GM06990 (cell line): Measurements from ENCODE around the gene CRYGS.
"Not testable (repeated sequence)": the region's sequence is repeated elsewhere in the genome, so short reads cannot be mapped to it uniquely, and the experiment has no call there.

Experiments used
- DNase-seq: peaks from one replicate; pipeline ENCODE4 v3.0.0-alpha.2; 2011; ENCODE audit not compliant: insufficient read length; ENCODE audit errors: extremely low read depth
- H3K27me3 ChIP-seq: replicated peaks from 2 replicates; pipeline ENCODE4 v1.6.0; 2011; ENCODE audit warnings: low read length; ENCODE audit not compliant: control insufficient read depth, insufficient read depth
- H3K36me3 ChIP-seq: 2 replicates; pipeline ENCODE4 v1.5.1; 2011; ENCODE audit warnings: low read length; ENCODE audit not compliant: control insufficient read depth, insufficient read depth
- H3K4me3 ChIP-seq: replicated peaks from 2 replicates; pipeline ENCODE4 v1.5.1; 2011; ENCODE audit warnings: low read depth, mild to moderate bottlenecking, control low read depth, low read length
- TF ChIP-seq, protein P1 (sequence below): IDR thresholded peaks from 2 replicates; pipeline ENCODE4 v1.5.1; 2011; ENCODE audit warnings: low read length, control low read depth, mild to moderate bottlenecking, inconsistent platforms; ENCODE audit not compliant: insufficient read depth, poor library complexity, severe bottlenecking

CRYGS gene

DNA sequence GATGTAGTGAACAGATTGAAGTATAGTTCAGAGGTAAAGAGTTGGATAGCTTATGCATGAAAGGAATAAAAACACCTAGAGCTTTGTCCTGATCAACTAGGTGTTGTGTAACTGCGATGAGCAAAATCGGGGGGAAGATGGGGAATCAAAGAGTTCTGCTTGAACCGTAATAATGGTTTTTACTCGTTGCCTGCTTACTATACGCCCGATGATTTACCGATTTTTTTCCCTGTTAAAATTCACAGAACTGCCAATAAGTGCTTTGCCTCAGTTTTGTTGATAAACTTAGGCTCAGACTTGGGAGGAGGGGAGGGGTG lies 25.6 kb upstream of the CRYGS start:
- H3K27me3 ChIP-seq: no peaks in the 10 kb centered on the region
- no peak for DNase-seq
- TF ChIP-seq, protein P1, sequence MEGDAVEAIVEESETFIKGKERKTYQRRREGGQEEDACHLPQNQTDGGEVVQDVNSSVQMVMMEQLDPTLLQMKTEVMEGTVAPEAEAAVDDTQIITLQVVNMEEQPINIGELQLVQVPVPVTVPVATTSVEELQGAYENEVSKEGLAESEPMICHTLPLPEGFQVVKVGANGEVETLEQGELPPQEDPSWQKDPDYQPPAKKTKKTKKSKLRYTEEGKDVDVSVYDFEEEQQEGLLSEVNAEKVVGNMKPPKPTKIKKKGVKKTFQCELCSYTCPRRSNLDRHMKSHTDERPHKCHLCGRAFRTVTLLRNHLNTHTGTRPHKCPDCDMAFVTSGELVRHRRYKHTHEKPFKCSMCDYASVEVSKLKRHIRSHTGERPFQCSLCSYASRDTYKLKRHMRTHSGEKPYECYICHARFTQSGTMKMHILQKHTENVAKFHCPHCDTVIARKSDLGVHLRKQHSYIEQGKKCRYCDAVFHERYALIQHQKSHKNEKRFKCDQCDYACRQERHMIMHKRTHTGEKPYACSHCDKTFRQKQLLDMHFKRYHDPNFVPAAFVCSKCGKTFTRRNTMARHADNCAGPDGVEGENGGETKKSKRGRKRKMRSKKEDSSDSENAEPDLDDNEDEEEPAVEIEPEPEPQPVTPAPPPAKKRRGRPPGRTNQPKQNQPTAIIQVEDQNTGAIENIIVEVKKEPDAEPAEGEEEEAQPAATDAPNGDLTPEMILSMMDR: no peak
- H3K4me3 ChIP-seq: peak overlapping the region; percentile 93
- H3K36me3 ChIP-seq: peaks cover 2% of the 10 kb centered on the region; the same call in 1 of the 2 replicates

DNA sequence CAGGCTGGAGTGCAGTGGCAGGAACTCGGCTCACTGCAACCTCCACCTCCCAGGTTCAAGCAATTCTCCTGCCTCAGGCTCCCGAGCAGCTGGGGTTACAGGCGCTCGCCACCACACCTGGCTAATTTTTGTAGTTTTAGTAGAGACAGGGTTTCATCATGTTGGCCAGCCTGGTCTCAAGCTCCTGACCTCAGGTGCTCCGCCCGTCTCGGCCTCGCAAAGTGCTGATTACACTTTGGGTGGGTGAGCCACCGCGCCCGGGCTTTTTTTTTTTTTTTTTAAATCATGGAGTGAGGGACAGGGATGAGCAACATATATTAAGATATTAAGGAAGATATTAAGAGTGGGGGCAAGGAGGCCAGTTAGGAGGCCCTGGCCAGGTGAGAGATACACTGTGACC lies 25.2 kb upstream of the CRYGS start:
- H3K27me3 ChIP-seq, DNase-seq: not testable (repeated sequence)
- peak overlapping the region; percentile 93 for H3K4me3 ChIP-seq

DNA sequence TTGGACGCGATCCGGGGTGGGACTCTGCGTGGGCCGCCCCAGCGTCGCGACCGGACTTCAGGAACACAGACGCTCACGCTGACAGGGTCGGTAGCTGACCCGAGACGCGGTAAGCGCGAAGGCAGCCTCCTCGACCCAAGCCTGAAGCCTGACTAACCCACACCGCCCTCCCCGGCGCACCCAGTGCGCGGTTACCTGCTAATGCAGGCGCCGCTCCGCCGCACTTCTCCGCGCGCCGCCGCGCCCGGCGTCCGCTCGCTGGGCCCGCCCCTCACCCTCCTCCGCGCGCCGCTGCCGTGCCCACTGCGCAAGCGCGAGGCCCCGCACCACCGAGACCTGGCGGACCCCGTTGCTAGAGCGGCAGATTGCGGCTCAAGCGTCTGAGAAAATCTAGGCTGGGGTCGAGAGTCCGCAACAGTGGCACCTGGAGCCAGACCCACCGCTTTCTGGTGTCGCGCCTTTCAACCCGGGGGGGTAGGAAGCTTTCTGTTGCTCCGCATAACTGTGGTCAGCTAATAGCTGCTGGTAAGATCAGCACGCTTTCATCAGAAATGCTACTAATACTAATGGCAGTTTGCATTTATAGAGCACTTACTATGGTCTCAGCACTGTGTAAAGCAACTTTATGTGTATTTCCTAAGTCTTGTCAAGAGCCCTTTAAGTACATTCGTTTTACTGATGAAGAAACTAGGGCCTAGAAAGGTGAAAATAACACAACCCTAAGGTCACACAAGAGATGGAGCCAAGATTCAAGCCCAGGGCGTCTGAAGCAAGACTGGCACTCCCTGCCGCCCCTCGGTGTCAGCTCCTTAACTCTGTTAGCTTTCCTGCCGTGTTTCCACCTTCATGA lies 23.1 kb upstream of the CRYGS start, which contains the start of gene TBCCD1:
Gene TBCCD1, minus strand, starts transcription at position 268 of the 850 bp plus-strand sequence. CDS start 3,010 bp downstream, outside the sequence.
- TF ChIP-seq, protein P1: no peak
- DNase-seq: peak; percentile 98
- peak within 1 kb of the TSS; percentile 93 for H3K4me3 ChIP-seq
- no peaks in the 10 kb centered on the region for H3K36me3 ChIP-seq
- H3K27me3 ChIP-seq: no peaks in the 10 kb centered on the region

More for the DNA sequence above, 25.2 kb upstream of the CRYGS start:
- H3K36me3 ChIP-seq: not testable (repeated sequence)

DNA sequence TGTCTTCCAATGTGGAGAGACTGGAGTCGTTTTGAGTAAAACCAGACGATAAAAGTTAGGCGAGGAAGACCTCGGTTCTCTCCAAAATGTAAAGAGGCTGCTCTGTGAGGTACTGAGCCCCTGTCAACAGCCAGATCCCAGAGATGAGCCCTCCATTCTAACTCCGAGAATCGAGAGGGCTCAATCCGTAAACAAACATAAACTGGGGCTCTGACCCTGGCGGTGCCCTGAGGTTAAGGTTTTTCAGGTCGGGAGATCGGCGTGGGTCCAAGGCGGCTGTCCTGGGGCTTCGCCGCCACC lies 22.5 kb upstream of the CRYGS start:
- peak overlapping the region; percentile 93 for H3K4me3 ChIP-seq
- no peaks in the 10 kb centered on the region for H3K27me3 ChIP-seq
- no peak for DNase-seq
- TF ChIP-seq, protein P1: no peak
- H3K36me3 ChIP-seq: no peaks in the 10 kb centered on the region

DNA sequence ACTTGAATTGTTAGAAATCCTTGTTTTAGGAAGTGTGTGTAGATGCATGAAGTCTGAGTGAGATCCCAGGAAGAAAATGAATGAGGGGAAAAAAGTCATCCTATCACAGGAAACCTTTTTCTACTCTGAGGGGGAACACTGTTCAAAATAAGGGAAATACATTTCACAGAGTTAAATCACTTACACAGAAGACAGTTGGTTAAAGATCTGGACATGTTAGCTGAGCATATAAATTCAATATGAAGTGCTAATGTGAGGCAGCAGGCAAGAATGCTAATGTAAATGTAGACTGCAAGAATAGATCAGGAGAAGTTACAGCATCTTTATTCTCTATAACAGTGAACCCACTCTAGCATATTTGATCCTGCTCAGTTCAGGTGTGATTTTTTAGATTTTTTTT lies 20.4 kb upstream of the CRYGS start:
- H3K27me3 ChIP-seq: no peaks in the 10 kb centered on the region
- H3K36me3 ChIP-seq: no peaks in the 10 kb centered on the region
- TF ChIP-seq, protein P1: no peak
- DNase-seq: no peak
- H3K4me3 ChIP-seq: no peak overlapping the region

DNA sequence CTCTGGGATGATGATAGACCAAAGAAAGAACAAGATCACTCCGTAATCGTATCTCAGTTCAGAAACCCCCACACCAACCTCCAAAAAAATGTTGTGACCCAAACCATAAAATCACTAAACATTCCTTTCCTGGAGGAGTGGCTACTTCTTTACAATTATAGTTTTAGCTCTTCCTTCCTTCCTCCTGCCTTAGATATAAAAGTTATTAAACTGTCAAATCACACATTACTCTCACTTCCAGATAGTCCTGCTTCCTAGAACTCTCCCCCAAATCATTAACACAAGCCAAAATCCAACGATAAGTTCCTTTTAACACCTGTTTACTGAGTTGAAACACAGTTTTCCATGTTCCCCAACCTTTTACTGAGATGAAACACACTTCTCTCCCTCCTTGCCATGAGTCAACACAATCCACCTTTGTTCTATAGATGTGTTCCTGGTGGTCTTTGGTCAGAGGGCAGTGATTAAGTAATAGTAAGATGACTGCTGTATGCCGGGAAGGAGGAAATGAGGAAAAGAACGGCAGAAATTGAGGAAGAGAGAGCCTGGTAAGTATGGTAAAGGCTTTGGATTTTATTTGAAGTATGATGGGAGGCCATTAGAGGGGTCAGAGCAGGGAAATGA lies 8.3 kb upstream of the CRYGS start:
- Histone ChIP-seq H3K27me3 (no peaks in the 10 kb centered on the region), H3K4me3 (no peak overlapping the region), H3K36me3 (peaks cover 8% of the 10 kb centered on the region)
- TF ChIP-seq, protein P1: no peak
- no peak for DNase-seq
